GM12892 (cell line): ENCODE measurements around the gene TACR2.

Experiments
- POLR2A ChIP-seq: IDR thresholded peaks from 2 replicates; pipeline ENCODE4 v1.6.1; 2011; ENCODE audit warnings: low read depth, low read length, control low read depth
- POLR2AphosphoS5 ChIP-seq: IDR thresholded peaks from 2 replicates; pipeline ENCODE4 v1.6.1; 2011; ENCODE audit warnings: low read depth, low read length, control low read depth
- TAF1 ChIP-seq: IDR thresholded peaks from 2 replicates; pipeline ENCODE4 v1.6.1; 2011; ENCODE audit warnings: low read depth, mild to moderate bottlenecking, control low read depth, low read length, borderline replicate concordance

- TF ChIP-seq POLR2A: no peak
- no peak for TF ChIP-seq POLR2AphosphoS5
- no peak for TF ChIP-seq TAF1
These were observed 3.0 kb upstream of the TACR2 start for GRCh38 chr10:69419744-69420126.
